Transverse colon (tissue), 4 donors: Measurements from ENCODE around the gene RMDN2. TPM values are rescaled to one million over a fixed set of nuclear protein-coding genes. Genes with fewer than 3 reads are reported as not detected.

ENCODE experiments used
- DNase-seq: peaks from one replicate; pipeline ENCODE4 v3.0.0-alpha.2; 2019
- H3K27ac ChIP-seq, 4 donors: fragments of 200-600 bp; sonication (generic); 2 replicates each; pipeline ENCODE4 v1.5.1; 2016 to 2018; ENCODE audit warnings: inconsistent platforms in 4 of 4
- H3K27me3 ChIP-seq: fragments of 200-600 bp; sonication (generic); 2 replicates; pipeline ENCODE4 v1.5.1; 2017; ENCODE audit warnings: inconsistent platforms
- H3K36me3 ChIP-seq, 4 donors: fragments of 200-600 bp; sonication (generic); 2 replicates each; pipeline ENCODE4 v1.5.1; 2017 to 2019; ENCODE audit warnings: inconsistent platforms in 4 of 4
- H3K4me1 ChIP-seq, 4 donors: fragments of 200-600 bp; sonication (generic); 2 replicates each; pipeline ENCODE4 v1.5.1; 2017 to 2020; ENCODE audit warnings: inconsistent platforms in 4 of 4
- H3K4me3 ChIP-seq, 4 donors: fragments of 200-600 bp; sonication (generic); 1 replicate in 1 of 4; 2 replicates in 3 of 4; pipeline versions ENCODE4 v1.5.1 to v1.6.1; 2017 to 2019; ENCODE audit warnings: inconsistent platforms in 4 of 4
- H3K9me3 ChIP-seq, 2 donors: fragments of 200-600 bp; sonication (generic); 2 replicates each; pipeline ENCODE4 v1.5.1; 2017 to 2019; ENCODE audit warnings: inconsistent platforms in 2 of 2
- CTCF ChIP-seq, 5 experiments: fragments of 200-600 bp in 3 of 5; fragments of 450-650 bp in 2 of 5; sonication (generic) in 3 of 5; IDR thresholded peaks; 1 replicate in 2 of 5; 2 replicates in 3 of 5; pipeline ENCODE4 v1.5.1; 2016 to 2017; ENCODE audit warnings: antibody characterized with exemption in 5 of 5, inconsistent platforms in 3 of 5, mild to moderate bottlenecking in 2 of 5, moderate library complexity in 1 of 5
- EP300 ChIP-seq: sonication (generic); formaldehyde crosslinking; IDR thresholded peaks from one replicate; pipeline ENCODE4 v1.6.1; 2017; ENCODE audit warnings: antibody characterized with exemption, low read depth
- POLR2A ChIP-seq: fragments of 450-650 bp; IDR thresholded peaks from one replicate; pipeline ENCODE4 v1.6.1; 2016; ENCODE audit warnings: antibody characterized with exemption, mild to moderate bottlenecking, moderate library complexity
- POLR2AphosphoS5 ChIP-seq, 3 donors: sonication (generic); formaldehyde crosslinking; IDR thresholded peaks; one replicate each; pipeline ENCODE4 v1.6.1; 2016; ENCODE audit warnings: antibody characterized with exemption in 3 of 3
- WGBS, 2 donors: methylation state at CpG; one replicate each; pipeline ENCODE4 v1.1.5; 2018; ENCODE audit warnings: low coverage in 1 of 2; 5-methylcytosine and 5-hydroxymethylcytosine counted together
- in situ Hi-C, 4 donors: fragments of 200-750 bp; cut with MboI; loops; one replicate each; pipeline versions ENCODE4 v1.15.0 to v1.15.1; 2017; ENCODE audit warnings: low sequenced_read_pairs in 3 of 4, low pct_ligation_motif_present in 1 of 4, low pct_unique_long_range_greater_than_20kb in 1 of 4
- intact Hi-C: fragments of 100-400 bp; cut with DNase I; formaldehyde crosslinking; loops from one replicate; pipeline ENCODE4 v1.15.1; 2023; ENCODE audit warnings: low total_unique reads
- total RNA-seq, 4 donors: library from RNA; depleted of rRNA; stranded (reverse); fragments of >200 nt; gene quantifications; one replicate each; pipeline ENCODE4 v1.1.0, GENCODE V29; 2016

RMDN2 gene
- total RNA-seq, 4 donors from 2014 or later, result 12.3 to 48.3 (median 28.9) TPM

- WGBS, 2 donors, result 80 to 91% methylated on average over 1 to 9 of the region's 9 CpGs
- intact Hi-C loops (no loop called here), in situ Hi-C loops (no loop called here)
- H3K9me3 ChIP-seq, result no peaks in the 10 kb centered on the region
- no peaks in the 10 kb centered on the region for H3K27me3 ChIP-seq
- H3K36me3 ChIP-seq, result no peaks in the 10 kb centered on the region
- H3K27ac ChIP-seq, result no peak overlapping the region
- H3K4me1 ChIP-seq, result no peaks in the 10 kb centered on the region
- TF ChIP-seq POLR2A, result no peak
- no peak for TF ChIP-seq EP300
- no peak for TF ChIP-seq CTCF (IDR thresholded peaks at IDR 0.05)
- TF ChIP-seq POLR2AphosphoS5 (IDR thresholded peaks at IDR 0.05), result no peak
- DNase-seq, result no peak
- no peak overlapping the region for H3K4me3 ChIP-seq
Measured at GRCh38 chr2:38021589-38021988, 96.5 kb downstream of the RMDN2 start.

- Histone ChIP-seq H3K27me3 (no peaks in the 10 kb centered on the region), H3K4me1 (no peaks in the 10 kb centered on the region), H3K36me3 (no peaks in the 10 kb centered on the region), H3K9me3 (no peaks in the 10 kb centered on the region), H3K4me3 (no peak overlapping the region), H3K27ac (no peak overlapping the region)
- WGBS, 2 donors, result 90% methylated on average over 2 of the region's 2 CpGs; no CpG with 5 or more reads in 1 of the 2 donors
- DNase-seq, result no peak
- TF ChIP-seq POLR2A (no peak), POLR2AphosphoS5 (IDR thresholded peaks at IDR 0.05) (no peak), EP300 (no peak), CTCF (IDR thresholded peaks at IDR 0.05) (no peak)
- intact Hi-C loops, result loop anchor here (1.0 kb wide), 1 partner anchor 15 kb away; no protein-coding TSS in a partner anchor
- in situ Hi-C loops, result no loop called here
Measured at GRCh38 chr2:38026846-38027245, 101.8 kb downstream of the RMDN2 start.

GRCh38 chr2:38028829-38029228 lies 103.7 kb downstream of the RMDN2 start:
- H3K27me3 ChIP-seq, result no peaks in the 10 kb centered on the region
- no peaks in the 10 kb centered on the region for H3K4me1 ChIP-seq
- no peak overlapping the region for H3K27ac ChIP-seq
- in situ Hi-C loops, result no loop called here
- intact Hi-C loops, result no loop called here
- WGBS, 2 donors, result 96% methylated on average over 4 of the region's 4 CpGs; no CpG with 5 or more reads in 1 of the 2 donors
- DNase-seq, result no peak
- TF ChIP-seq CTCF (IDR thresholded peaks at IDR 0.05), result no peak
- no peak for TF ChIP-seq EP300
- no peak for TF ChIP-seq POLR2AphosphoS5 (IDR thresholded peaks at IDR 0.05)
- no peak for TF ChIP-seq POLR2A
- H3K9me3 ChIP-seq, result no peaks in the 10 kb centered on the region
- no peaks in the 10 kb centered on the region for H3K36me3 ChIP-seq
- H3K4me3 ChIP-seq, result no peak overlapping the region

GRCh38 chr2:38029512-38029911 lies 104.4 kb downstream of the RMDN2 start:
- WGBS, 2 donors, result 89 to 93% methylated on average over 5 of the region's 5 CpGs
- DNase-seq, result no peak
- no peak overlapping the region for H3K4me3 ChIP-seq
- no peaks in the 10 kb centered on the region for H3K4me1 ChIP-seq
- no peaks in the 10 kb centered on the region for H3K27me3 ChIP-seq
- no peaks in the 10 kb centered on the region for H3K9me3 ChIP-seq
- TF ChIP-seq POLR2AphosphoS5 (IDR thresholded peaks at IDR 0.05) (no peak), CTCF (IDR thresholded peaks at IDR 0.05) (no peak), POLR2A (no peak), EP300 (no peak)
- intact Hi-C loops (no loop called here), in situ Hi-C loops (no loop called here)
- no peaks in the 10 kb centered on the region for H3K36me3 ChIP-seq
- no peak overlapping the region for H3K27ac ChIP-seq
